ENCODE measurements around the gene ART5. TPM values are rescaled to one million over a fixed set of nuclear protein-coding genes. Genes with fewer than 3 reads are reported as not detected.

ART5 gene
- total RNA-seq, 5 donors from 2014 or later (not counting 1 experiment from before 2014, with no cell fraction given), result not detected

- ATAC-seq (replicated peaks in 1 of 4) (no peak), DNase-seq (no peak)
- H3K4me1 Mint-ChIP-seq, result peaks cover 13 to 15% (median 13%) of the 10 kb centered on the region in 3 donors
- Histone ChIP-seq H3K4me3 (ENCODE audit: control insufficient read depth in 1 of 2, extremely low read depth in 1 of 2, low read length in 1 of 2) (no peak overlapping the region), H3K27me3 (replicated peaks in 1 of 2; ENCODE audit: control insufficient read depth in 2 of 2, extremely low read depth in 1 of 2, insufficient read depth in 2 of 2, low read length in 1 of 2) (peaks cover 0 to 8% of the 10 kb centered on the region in 2 experiments), H3K27ac (ENCODE audit: low read length) (no peak overlapping the region), H3K36me3 (ENCODE audit: control insufficient read depth in 2 of 2, extremely low read depth in 1 of 2, insufficient read depth in 1 of 2, low read length in 1 of 2) (no peaks in the 10 kb centered on the region), H3K9me3 (no peaks in the 10 kb centered on the region), H3K4me1 (ENCODE audit: control insufficient read depth in 1 of 2, extremely low read depth in 1 of 2, insufficient read depth in 2 of 2, low read length in 2 of 2) (peaks cover 0 to 8% of the 10 kb centered on the region in 2 experiments)
- H3K27me3 Mint-ChIP-seq, result no peaks in the 10 kb centered on the region
- ChIA-PET POLR2A (no interaction called here), CTCF (no interaction called here)
- peaks cover 0 to 5% (median 0%) of the 10 kb centered on the region in 3 donors for H3K9me3 Mint-ChIP-seq
- no peaks in the 10 kb centered on the region for H3K36me3 Mint-ChIP-seq
- H3K27ac Mint-ChIP-seq, result no peak overlapping the region
- no peak overlapping the region for H3K4me3 Mint-ChIP-seq
- WGBS (ENCODE audit: insufficient coverage), result 96% methylated on average over 21 of the region's 25 CpGs
These were observed 24.9 kb downstream of the ART5 start for GRCh38 chr11:3616721-3617460.

- Mint-ChIP-seq H3K36me3 (no peaks in the 10 kb centered on the region), H3K27ac (no peak overlapping the region), H3K4me1 (peaks cover 13 to 15% (median 13%) of the 10 kb centered on the region in 3 donors), H3K9me3 (peaks cover 0 to 7% (median 0%) of the 10 kb centered on the region in 3 donors), H3K27me3 (no peaks in the 10 kb centered on the region), H3K4me3 (no peak overlapping the region)
- 86% methylated on average over 1 of the region's 6 CpGs for WGBS (ENCODE audit: insufficient coverage)
- H3K27me3 ChIP-seq (replicated peaks in 1 of 2; ENCODE audit: control insufficient read depth in 2 of 2, extremely low read depth in 1 of 2, insufficient read depth in 2 of 2, low read length in 1 of 2), result peaks cover 0 to 8% of the 10 kb centered on the region in 2 experiments
- no peak for DNase-seq
- no peaks in the 10 kb centered on the region for H3K36me3 ChIP-seq (ENCODE audit: control insufficient read depth in 2 of 2, extremely low read depth in 1 of 2, insufficient read depth in 1 of 2, low read length in 1 of 2)
- ChIA-PET POLR2A (no interaction called here), CTCF (no interaction called here)
- no peak overlapping the region for H3K27ac ChIP-seq (ENCODE audit: low read length)
- ATAC-seq (replicated peaks in 1 of 4), result no peak
- no peaks in the 10 kb centered on the region for H3K9me3 ChIP-seq
- peaks cover 0 to 8% of the 10 kb centered on the region in 2 experiments for H3K4me1 ChIP-seq (ENCODE audit: control insufficient read depth in 1 of 2, extremely low read depth in 1 of 2, insufficient read depth in 2 of 2, low read length in 2 of 2)
- no peak overlapping the region for H3K4me3 ChIP-seq (ENCODE audit: control insufficient read depth in 1 of 2, extremely low read depth in 1 of 2, low read length in 1 of 2)
These were observed 25.8 kb downstream of the ART5 start for GRCh38 chr11:3615998-3616397.

- Histone ChIP-seq H3K27me3 (replicated peaks in 1 of 2; ENCODE audit: control insufficient read depth in 2 of 2, extremely low read depth in 1 of 2, insufficient read depth in 2 of 2, low read length in 1 of 2) (peaks cover 0 to 8% of the 10 kb centered on the region in 2 experiments), H3K36me3 (ENCODE audit: control insufficient read depth in 2 of 2, extremely low read depth in 1 of 2, insufficient read depth in 1 of 2, low read length in 1 of 2) (no peaks in the 10 kb centered on the region), H3K4me1 (ENCODE audit: control insufficient read depth in 1 of 2, extremely low read depth in 1 of 2, insufficient read depth in 2 of 2, low read length in 2 of 2) (peaks cover 0 to 8% of the 10 kb centered on the region in 2 experiments), H3K9me3 (no peaks in the 10 kb centered on the region), H3K27ac (ENCODE audit: low read length) (no peak overlapping the region), H3K4me3 (ENCODE audit: control insufficient read depth in 1 of 2, extremely low read depth in 1 of 2, low read length in 1 of 2) (no peak overlapping the region)
- ChIA-PET CTCF (no interaction called here), POLR2A (no interaction called here)
- no peaks in the 10 kb centered on the region for H3K27me3 Mint-ChIP-seq
- peak in 30 of 35 experiments; percentile 2 to 57 (median 20) for DNase-seq
- H3K36me3 Mint-ChIP-seq, result no peaks in the 10 kb centered on the region
- H3K4me3 Mint-ChIP-seq, result peak overlapping the region in 1 of 3 donors; percentile 54
- ATAC-seq (replicated peaks in 1 of 4), result peak; percentile 71 to 99 (median 79)
- peak overlapping the region in 1 of 2 donors; percentile 20 for H3K27ac Mint-ChIP-seq
- peaks cover 0 to 7% (median 0%) of the 10 kb centered on the region in 3 donors for H3K9me3 Mint-ChIP-seq
- whole genome bisulfite sequencing (ENCODE audit: insufficient coverage), result 3% methylated on average over 4 of the region's 5 CpGs
- H3K4me1 Mint-ChIP-seq, result peaks cover 13 to 15% (median 13%) of the 10 kb centered on the region in 3 donors
These were observed 27.0 kb downstream of the ART5 start for GRCh38 chr11:3614742-3615171.

- Histone ChIP-seq H3K27me3 (replicated peaks in 1 of 2; ENCODE audit: control insufficient read depth in 2 of 2, extremely low read depth in 1 of 2, insufficient read depth in 2 of 2, low read length in 1 of 2) (peaks cover 0 to 8% of the 10 kb centered on the region in 2 experiments), H3K4me3 (ENCODE audit: control insufficient read depth in 1 of 2, extremely low read depth in 1 of 2, low read length in 1 of 2) (no peak overlapping the region), H3K4me1 (ENCODE audit: control insufficient read depth in 1 of 2, extremely low read depth in 1 of 2, insufficient read depth in 2 of 2, low read length in 2 of 2) (peaks cover 0 to 8% of the 10 kb centered on the region in 2 experiments), H3K9me3 (no peaks in the 10 kb centered on the region), H3K27ac (ENCODE audit: low read length) (no peak overlapping the region), H3K36me3 (ENCODE audit: control insufficient read depth in 2 of 2, extremely low read depth in 1 of 2, insufficient read depth in 1 of 2, low read length in 1 of 2) (no peaks in the 10 kb centered on the region)
- Mint-ChIP-seq H3K36me3 (no peaks in the 10 kb centered on the region), H3K27ac (peak overlapping the region in 1 of 2 donors; percentile 20), H3K4me3 (peak overlapping the region in 1 of 3 donors; percentile 54), H3K27me3 (no peaks in the 10 kb centered on the region), H3K9me3 (peaks cover 0 to 7% (median 0%) of the 10 kb centered on the region in 3 donors), H3K4me1 (peaks cover 13 to 15% (median 13%) of the 10 kb centered on the region in 3 donors)
- CTCF ChIA-PET, result interaction anchor here in 1 of 2 donors (0.6 kb wide), 1 partner anchor 496 kb away, joined by 3 read pairs; no protein-coding TSS in a partner anchor
- POLR2A ChIA-PET, result no interaction called here
- ATAC-seq (replicated peaks in 1 of 4) (peak; percentile 28 to 58 (median 37)), DNase-seq (no peak)
- 55% methylated on average over 9 of the region's 10 CpGs for WGBS (ENCODE audit: insufficient coverage)
These were observed 27.6 kb downstream of the ART5 start for GRCh38 chr11:3613998-3614741.

GRCh38 chr11:3611976-3612678 is 29.7 kb downstream of the ART5 start:
- Histone ChIP-seq H3K9me3 (no peaks in the 10 kb centered on the region), H3K4me1 (ENCODE audit: control insufficient read depth in 1 of 2, extremely low read depth in 1 of 2, insufficient read depth in 2 of 2, low read length in 2 of 2) (peaks cover 0 to 8% of the 10 kb centered on the region in 2 experiments), H3K27ac (ENCODE audit: low read length) (no peak overlapping the region), H3K27me3 (replicated peaks in 1 of 2; ENCODE audit: control insufficient read depth in 2 of 2, extremely low read depth in 1 of 2, insufficient read depth in 2 of 2, low read length in 1 of 2) (peaks cover 0 to 8% of the 10 kb centered on the region in 2 experiments), H3K36me3 (ENCODE audit: control insufficient read depth in 2 of 2, extremely low read depth in 1 of 2, insufficient read depth in 1 of 2, low read length in 1 of 2) (no peaks in the 10 kb centered on the region), H3K4me3 (ENCODE audit: control insufficient read depth in 1 of 2, extremely low read depth in 1 of 2, low read length in 1 of 2) (no peak overlapping the region)
- DNase-seq, result no peak
- no peak overlapping the region for H3K27ac Mint-ChIP-seq
- peaks cover 0 to 7% (median 0%) of the 10 kb centered on the region in 3 donors for H3K9me3 Mint-ChIP-seq
- no peaks in the 10 kb centered on the region for H3K36me3 Mint-ChIP-seq
- POLR2A ChIA-PET, result no interaction called here
- no peak overlapping the region for H3K4me3 Mint-ChIP-seq
- H3K4me1 Mint-ChIP-seq, result peaks cover 13 to 15% (median 13%) of the 10 kb centered on the region in 3 donors
- ATAC-seq (replicated peaks in 1 of 4), result no peak
- H3K27me3 Mint-ChIP-seq, result no peaks in the 10 kb centered on the region
- no CpG with 5 or more reads among the region's 3 CpGs for WGBS (ENCODE audit: insufficient coverage)
- CTCF ChIA-PET, result no interaction called here

- ChIA-PET CTCF (no interaction called here), POLR2A (no interaction called here)
- Histone ChIP-seq H3K27me3 (replicated peaks in 1 of 2; ENCODE audit: control insufficient read depth in 2 of 2, extremely low read depth in 1 of 2, insufficient read depth in 2 of 2, low read length in 1 of 2) (peaks cover 0 to 5% of the 10 kb centered on the region in 2 experiments), H3K9me3 (no peaks in the 10 kb centered on the region), H3K4me1 (ENCODE audit: control insufficient read depth in 1 of 2, extremely low read depth in 1 of 2, insufficient read depth in 2 of 2, low read length in 2 of 2) (peaks cover 0 to 8% of the 10 kb centered on the region in 2 experiments), H3K27ac (ENCODE audit: low read length) (no peak overlapping the region), H3K4me3 (ENCODE audit: control insufficient read depth in 1 of 2, extremely low read depth in 1 of 2, low read length in 1 of 2) (no peak overlapping the region), H3K36me3 (ENCODE audit: control insufficient read depth in 2 of 2, extremely low read depth in 1 of 2, insufficient read depth in 1 of 2, low read length in 1 of 2) (no peaks in the 10 kb centered on the region)
- Mint-ChIP-seq H3K36me3 (no peaks in the 10 kb centered on the region), H3K9me3 (peaks cover 0 to 7% (median 0%) of the 10 kb centered on the region in 3 donors), H3K4me1 (peaks cover 13 to 15% (median 13%) of the 10 kb centered on the region in 3 donors), H3K27ac (no peak overlapping the region), H3K27me3 (no peaks in the 10 kb centered on the region), H3K4me3 (no peak overlapping the region)
- WGBS (ENCODE audit: insufficient coverage), result no CpG with 5 or more reads among the region's 4 CpGs
- no peak for ATAC-seq (replicated peaks in 1 of 4)
- DNase-seq, result no peak
These were observed 30.9 kb downstream of the ART5 start for GRCh38 chr11:3610846-3611245.

Measured in T-cell (primary cell).